Body of pancreas (tissue), 4 donors: ENCODE results near the gene ZNF277.

Source experiments
- CTCF ChIP-seq, 7 experiments: fragments of 450-650 bp in 4 of 7; fragments of 200-600 bp in 3 of 7; sonication (generic) in 3 of 7; IDR thresholded peaks; one replicate each; pipeline ENCODE4 v1.5.1; 2016 to 2019; ENCODE audit warnings: antibody characterized with exemption in 7 of 7
- POLR2A ChIP-seq, 3 donors: fragments of 450-650 bp; IDR thresholded peaks; one replicate each; pipeline ENCODE4 v1.6.1; 2016; ENCODE audit warnings: antibody characterized with exemption in 3 of 3, mild to moderate bottlenecking in 2 of 3

DNA sequence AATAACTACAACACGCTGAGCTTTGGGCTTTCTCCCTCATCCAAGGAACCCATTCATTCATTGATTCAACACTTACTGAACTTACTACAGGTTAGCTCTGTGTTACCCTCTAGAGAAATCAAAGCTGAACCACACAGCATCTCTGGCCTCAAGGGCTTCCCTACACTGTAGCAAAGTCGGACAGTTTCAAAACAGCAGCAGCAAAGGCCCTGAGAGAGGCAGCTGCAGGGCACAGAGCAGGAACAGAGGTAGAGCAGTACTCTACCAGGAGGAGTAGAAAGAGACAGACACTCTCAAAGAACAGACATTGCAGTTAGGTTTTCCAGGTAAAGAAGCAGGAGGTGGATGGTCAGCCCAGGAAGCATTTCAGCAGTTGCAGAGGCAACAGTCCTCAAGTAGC is 16.4 kb upstream of the ZNF277 start:
- no peak for TF ChIP-seq CTCF (IDR thresholded peaks at IDR 0.05)
- TF ChIP-seq POLR2A (IDR thresholded peaks at IDR 0.05), result no peak
